Liver (tissue), 9 donors: Measurements from ENCODE around the gene KLHL40. TPM values are rescaled to one million over a fixed set of nuclear protein-coding genes. Genes with fewer than 3 reads are reported as not detected.
"Not testable (repeated sequence)": the region's sequence is repeated elsewhere in the genome, so short reads cannot be mapped to it uniquely, and the experiment has no call there.

Source experiments
- DNase-seq: peaks from one replicate; pipeline ENCODE4 v3.0.0-alpha.2; 2017; ENCODE audit warnings: low spot score
- H3K27ac ChIP-seq, 2 donors: one replicate each; pipeline ENCODE4 v1.7.0; 2013; ENCODE audit warnings: inconsistent platforms in 2 of 2, low read length in 2 of 2, control low read depth in 1 of 2, low read depth in 1 of 2, mild to moderate bottlenecking in 1 of 2
- H3K27me3 ChIP-seq, 4 donors: one replicate each; pipeline versions ENCODE4 v1.6.1 to v1.7.0; 2013; ENCODE audit warnings: low read length in 3 of 4, inconsistent platforms in 1 of 4, mild to moderate bottlenecking in 1 of 4, moderate library complexity in 1 of 4; ENCODE audit not compliant: control insufficient read depth in 4 of 4, insufficient read depth in 4 of 4
- H3K36me3 ChIP-seq, 4 donors: one replicate each; pipeline versions ENCODE4 v1.6.1 to v1.7.0; 2013; ENCODE audit warnings: low read length in 3 of 4, mild to moderate bottlenecking in 3 of 4, low read depth in 1 of 4, moderate library complexity in 1 of 4; ENCODE audit not compliant: control insufficient read depth in 4 of 4, insufficient read depth in 3 of 4
- H3K4me1 ChIP-seq, 4 donors: one replicate each; pipeline versions ENCODE4 v1.6.1 to v1.7.0; 2013; ENCODE audit warnings: low read length in 3 of 4, mild to moderate bottlenecking in 3 of 4, moderate library complexity in 1 of 4; ENCODE audit not compliant: control insufficient read depth in 4 of 4, insufficient read depth in 4 of 4
- H3K4me3 ChIP-seq, 3 donors: one replicate each; pipeline versions ENCODE4 v1.6.1 to v1.7.0; 2013; ENCODE audit warnings: low read length in 3 of 3, control low read depth in 1 of 3, low read depth in 1 of 3, mild to moderate bottlenecking in 1 of 3
- H3K9ac ChIP-seq, 2 donors: one replicate each; pipeline ENCODE4 v1.7.0; 2013; ENCODE audit warnings: low read length in 2 of 2, mild to moderate bottlenecking in 2 of 2, moderate library complexity in 2 of 2, control low read depth in 1 of 2, low read depth in 1 of 2
- H3K9me3 ChIP-seq, 4 donors: one replicate each; pipeline versions ENCODE4 v1.6.1 to v1.7.0; 2013; ENCODE audit warnings: low read length in 3 of 4; ENCODE audit not compliant: control insufficient read depth in 4 of 4
- EGR1 ChIP-seq, 2 donors: IDR thresholded peaks; 2 replicates each; pipeline ENCODE4 v1.6.1; 2016 to 2018; ENCODE audit warnings: antibody characterized with exemption in 2 of 2, low read depth in 2 of 2
- FOXA1 ChIP-seq: IDR thresholded peaks from 2 replicates; pipeline ENCODE4 v1.6.1; 2016; ENCODE audit warnings: antibody characterized with exemption
- FOXA2 ChIP-seq: IDR thresholded peaks from 2 replicates; pipeline ENCODE4 v1.6.1; 2016; ENCODE audit warnings: antibody characterized with exemption
- GABPA ChIP-seq, 2 donors: IDR thresholded peaks in 1 of 2; conservative IDR thresholded peaks in 1 of 2; 2 replicates each; pipeline ENCODE4 v1.6.1; 2016; ENCODE audit warnings: antibody characterized with exemption in 2 of 2, mild to moderate bottlenecking in 1 of 2, moderate library complexity in 1 of 2
- HNF4A ChIP-seq, 2 donors: conservative IDR thresholded peaks; 2 replicates each; pipeline ENCODE4 v1.6.1; 2016; ENCODE audit warnings: antibody characterized with exemption in 2 of 2, mild to moderate bottlenecking in 2 of 2
- HNF4G ChIP-seq: IDR thresholded peaks from 2 replicates; pipeline ENCODE4 v1.6.1; 2016; ENCODE audit warnings: antibody characterized with exemption
- JUND ChIP-seq, 2 donors: IDR thresholded peaks; 2 replicates each; pipeline ENCODE4 v1.6.1; 2016; ENCODE audit warnings: antibody characterized with exemption in 2 of 2
- MAX ChIP-seq: IDR thresholded peaks from 2 replicates; pipeline ENCODE4 v1.6.1; 2016; ENCODE audit warnings: antibody characterized with exemption
- NR2F2 ChIP-seq: IDR thresholded peaks from 2 replicates; pipeline ENCODE4 v1.6.1; 2016; ENCODE audit warnings: antibody characterized with exemption
- RAD21 ChIP-seq, 2 donors: IDR thresholded peaks; 2 replicates each; pipeline ENCODE4 v1.6.1; 2016; ENCODE audit warnings: antibody characterized with exemption in 2 of 2, mild to moderate bottlenecking in 2 of 2
- RXRA ChIP-seq, 2 donors: IDR thresholded peaks; 2 replicates each; pipeline ENCODE4 v1.6.1; 2017 to 2018; ENCODE audit warnings: antibody characterized with exemption in 2 of 2, mild to moderate bottlenecking in 1 of 2
- SP1 ChIP-seq: IDR thresholded peaks from 2 replicates; pipeline ENCODE4 v1.6.1; 2018; ENCODE audit warnings: antibody characterized with exemption, mild to moderate bottlenecking
- TAF1 ChIP-seq: conservative IDR thresholded peaks from 2 replicates; pipeline ENCODE4 v1.6.1; 2016; ENCODE audit warnings: antibody characterized with exemption, mild to moderate bottlenecking
- YY1 ChIP-seq: IDR thresholded peaks from 2 replicates; pipeline ENCODE4 v1.6.1; 2016; ENCODE audit warnings: antibody characterized with exemption, mild to moderate bottlenecking
- ZBTB33 ChIP-seq: IDR thresholded peaks from 2 replicates; pipeline ENCODE4 v1.6.1; 2016; ENCODE audit warnings: antibody characterized with exemption
- WGBS: extraction: QIAGEN DNeasy Blood & Tissue Kit; methylation state at CpG from one replicate; pipeline ENCODE4 v1.1.7; 2013; 5-methylcytosine and 5-hydroxymethylcytosine counted together
- polyA plus RNA-seq, 2 donors: library from polyadenylated mRNA; stranded (reverse) in 1 of 2; unstranded in 1 of 2; fragments of 200-250 nt in 1 of 2; fragments of >200 nt in 1 of 2; fragmentation: Nextera tagmentation in 1 of 2; extraction: Ambion mirVana in 1 of 2; gene quantifications; one replicate each; pipeline versions ENCODE4 v1.2.1 to v1.2.3, GENCODE V29; 2013 to 2015
- total RNA-seq, 2 donors: library from RNA; depleted of rRNA; stranded (reverse); fragments of >200 nt; gene quantifications; one replicate each; pipeline ENCODE4 v1.2.3, GENCODE V29; 2014
- TF ChIP-seq, protein P1 (sequence below): IDR thresholded peaks from 2 replicates; pipeline ENCODE4 v1.6.1; 2016; ENCODE audit warnings: antibody characterized with exemption, mild to moderate bottlenecking
- TF ChIP-seq, protein P2 (sequence below): IDR thresholded peaks from 2 replicates; pipeline ENCODE4 v1.6.1; 2016; ENCODE audit warnings: antibody characterized with exemption
- TF ChIP-seq, protein P3 (sequence below): fragments of 150-350 bp; IDR thresholded peaks from 2 replicates; pipeline ENCODE4 v1.5.1; 2017; ENCODE audit warnings: improper control_type of control experiment, low read depth, low read length; ENCODE audit not compliant: missing input control
- donor health status: healthy.
- donor health status: healthy.
- donor health status: healthy.
- donor health status: healthy.
- donor health status: healthy.

KLHL40 gene
- total and polyA plus RNA-seq, 4 donors = not detected

GRCh38 chr3:42721690-42722089 lies 36.4 kb downstream of the KLHL40 start (continued):
- TF ChIP-seq, protein P1, sequence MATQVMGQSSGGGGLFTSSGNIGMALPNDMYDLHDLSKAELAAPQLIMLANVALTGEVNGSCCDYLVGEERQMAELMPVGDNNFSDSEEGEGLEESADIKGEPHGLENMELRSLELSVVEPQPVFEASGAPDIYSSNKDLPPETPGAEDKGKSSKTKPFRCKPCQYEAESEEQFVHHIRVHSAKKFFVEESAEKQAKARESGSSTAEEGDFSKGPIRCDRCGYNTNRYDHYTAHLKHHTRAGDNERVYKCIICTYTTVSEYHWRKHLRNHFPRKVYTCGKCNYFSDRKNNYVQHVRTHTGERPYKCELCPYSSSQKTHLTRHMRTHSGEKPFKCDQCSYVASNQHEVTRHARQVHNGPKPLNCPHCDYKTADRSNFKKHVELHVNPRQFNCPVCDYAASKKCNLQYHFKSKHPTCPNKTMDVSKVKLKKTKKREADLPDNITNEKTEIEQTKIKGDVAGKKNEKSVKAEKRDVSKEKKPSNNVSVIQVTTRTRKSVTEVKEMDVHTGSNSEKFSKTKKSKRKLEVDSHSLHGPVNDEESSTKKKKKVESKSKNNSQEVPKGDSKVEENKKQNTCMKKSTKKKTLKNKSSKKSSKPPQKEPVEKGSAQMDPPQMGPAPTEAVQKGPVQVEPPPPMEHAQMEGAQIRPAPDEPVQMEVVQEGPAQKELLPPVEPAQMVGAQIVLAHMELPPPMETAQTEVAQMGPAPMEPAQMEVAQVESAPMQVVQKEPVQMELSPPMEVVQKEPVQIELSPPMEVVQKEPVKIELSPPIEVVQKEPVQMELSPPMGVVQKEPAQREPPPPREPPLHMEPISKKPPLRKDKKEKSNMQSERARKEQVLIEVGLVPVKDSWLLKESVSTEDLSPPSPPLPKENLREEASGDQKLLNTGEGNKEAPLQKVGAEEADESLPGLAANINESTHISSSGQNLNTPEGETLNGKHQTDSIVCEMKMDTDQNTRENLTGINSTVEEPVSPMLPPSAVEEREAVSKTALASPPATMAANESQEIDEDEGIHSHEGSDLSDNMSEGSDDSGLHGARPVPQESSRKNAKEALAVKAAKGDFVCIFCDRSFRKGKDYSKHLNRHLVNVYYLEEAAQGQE = no peak
- TF ChIP-seq YY1 = no peak
- no peak for TF ChIP-seq EGR1 (IDR thresholded peaks at IDR 0.05; ENCODE audit: low read depth in 2 of 2)
- TF ChIP-seq, protein P2, sequence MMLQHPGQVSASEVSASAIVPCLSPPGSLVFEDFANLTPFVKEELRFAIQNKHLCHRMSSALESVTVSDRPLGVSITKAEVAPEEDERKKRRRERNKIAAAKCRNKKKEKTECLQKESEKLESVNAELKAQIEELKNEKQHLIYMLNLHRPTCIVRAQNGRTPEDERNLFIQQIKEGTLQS = no peak

DNA sequence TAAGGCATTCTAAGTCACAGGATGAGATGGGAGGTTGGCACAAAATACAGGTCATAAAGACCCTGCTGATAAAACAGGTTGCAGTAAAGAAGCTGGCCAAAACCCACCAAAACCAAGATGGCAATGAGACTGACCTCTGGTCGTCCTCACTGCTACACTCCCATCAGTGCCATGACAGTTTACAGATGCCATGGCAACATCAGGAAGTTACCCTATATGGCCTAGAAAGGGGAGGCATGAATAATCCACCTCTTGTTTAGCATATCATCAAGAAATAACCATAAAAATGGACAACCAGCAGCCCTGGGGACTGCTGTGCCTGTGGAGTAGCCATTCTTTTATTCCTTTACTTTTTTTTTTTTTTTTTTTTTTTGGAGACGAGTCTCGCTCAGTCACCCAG lies 37.1 kb downstream of the KLHL40 start:
- H3K4me1 ChIP-seq, DNase-seq, H3K27me3 ChIP-seq, H3K27ac ChIP-seq, H3K9ac ChIP-seq, H3K36me3 ChIP-seq, H3K9me3 ChIP-seq, H3K4me3 ChIP-seq: not testable (repeated sequence)
- 92% methylated on average over 3 of the region's 3 CpGs for WGBS

- H3K27me3 ChIP-seq = no peaks in the 10 kb centered on the region
- WGBS = 94% methylated on average over 2 of the region's 2 CpGs
- TF ChIP-seq TAF1 (no peak), SP1 (no peak), FOXA2 (no peak), RAD21 (IDR thresholded peaks at IDR 0.05) (no peak), JUND (IDR thresholded peaks at IDR 0.05) (no peak), FOXA1 (no peak), HNF4G (no peak), MAX (no peak), NR2F2 (no peak), HNF4A (conservative IDR thresholded peaks at IDR 0.05) (no peak), GABPA (IDR thresholded peaks at IDR 0.05 in 1 of 2, conservative IDR thresholded peaks at IDR 0.05 in 1 of 2) (no peak), RXRA (IDR thresholded peaks at IDR 0.05) (no peak), YY1 (no peak), ZBTB33 (no peak), EGR1 (IDR thresholded peaks at IDR 0.05; ENCODE audit: low read depth in 2 of 2) (no peak)
- TF ChIP-seq, protein P2 = no peak
- TF ChIP-seq, protein P3, sequence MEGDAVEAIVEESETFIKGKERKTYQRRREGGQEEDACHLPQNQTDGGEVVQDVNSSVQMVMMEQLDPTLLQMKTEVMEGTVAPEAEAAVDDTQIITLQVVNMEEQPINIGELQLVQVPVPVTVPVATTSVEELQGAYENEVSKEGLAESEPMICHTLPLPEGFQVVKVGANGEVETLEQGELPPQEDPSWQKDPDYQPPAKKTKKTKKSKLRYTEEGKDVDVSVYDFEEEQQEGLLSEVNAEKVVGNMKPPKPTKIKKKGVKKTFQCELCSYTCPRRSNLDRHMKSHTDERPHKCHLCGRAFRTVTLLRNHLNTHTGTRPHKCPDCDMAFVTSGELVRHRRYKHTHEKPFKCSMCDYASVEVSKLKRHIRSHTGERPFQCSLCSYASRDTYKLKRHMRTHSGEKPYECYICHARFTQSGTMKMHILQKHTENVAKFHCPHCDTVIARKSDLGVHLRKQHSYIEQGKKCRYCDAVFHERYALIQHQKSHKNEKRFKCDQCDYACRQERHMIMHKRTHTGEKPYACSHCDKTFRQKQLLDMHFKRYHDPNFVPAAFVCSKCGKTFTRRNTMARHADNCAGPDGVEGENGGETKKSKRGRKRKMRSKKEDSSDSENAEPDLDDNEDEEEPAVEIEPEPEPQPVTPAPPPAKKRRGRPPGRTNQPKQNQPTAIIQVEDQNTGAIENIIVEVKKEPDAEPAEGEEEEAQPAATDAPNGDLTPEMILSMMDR = no peak
- TF ChIP-seq, protein P1 = no peak
Measured at GRCh38 chr3:42723219-42723618, 37.9 kb downstream of the KLHL40 start.

More at GRCh38 chr3:42723219-42723618, 37.9 kb downstream of the KLHL40 start:
- H3K9ac ChIP-seq = no peak overlapping the region
- no peak overlapping the region for H3K4me3 ChIP-seq
- no peaks in the 10 kb centered on the region for H3K36me3 ChIP-seq
- no peaks in the 10 kb centered on the region for H3K4me1 ChIP-seq
- H3K27ac ChIP-seq = no peak overlapping the region
- no peak for DNase-seq
- no peaks in the 10 kb centered on the region for H3K9me3 ChIP-seq
